HCT116 (cell line): ENCODE data around the gene EHD3. TPM values are rescaled to one million over a fixed set of nuclear protein-coding genes. Genes with fewer than 3 reads are reported as not detected.

Experiments used
- ATAC-seq: fragments of 200-7000 bp; cut with Tn5 transposase; 2 replicates; pipeline ENCODE4 v1.9.1; 2020; ENCODE audit warnings: mild to moderate bottlenecking, moderate library complexity
- BruUV-seq: library from RNA; stranded (reverse); fragments of 400-500 nt; replicated peaks from 2 replicates; lab custom pipeline; 2021; lab: Mats Ljungman, UMichigan
- CTCF ChIA-PET: fragments of 300-600 bp; sonication (Branson Sonifier 250); formaldehyde crosslinking; loops from one replicate; lab custom pipeline; 2021; ENCODE audit warnings: antibody characterized with exemption; lab: Charles Lee
- POLR2A ChIA-PET: fragments of 300-600, 350-600 bp; sonication (Branson Sonifier 250); formaldehyde crosslinking; loops from one replicate; lab custom pipeline; 2021; ENCODE audit warnings: antibody characterized with exemption; lab: Charles Lee
- RAD21 ChIA-PET, 2 experiments: fragments of 300-600 bp; sonication (Branson Sonifier 250); formaldehyde crosslinking; loops; one replicate each; lab custom pipeline; 2023; ENCODE audit warnings: low total read pairs in 2 of 2; ENCODE audit not compliant: uncharacterized antibody in 2 of 2, unreplicated experiment in 2 of 2, low non-redundant PET in 1 of 2; lab: Charles Lee
- DNase-seq: peaks from one replicate; pipeline ENCODE4 v3.0.0-alpha.2; 2010; ENCODE audit warnings: low read depth, low spot score
- H2AFZ ChIP-seq: fragments of 200-600 bp; shearing (Covaris generic), sonication (generic); 2 replicates; pipeline ENCODE4 v1.6.1; 2017; ENCODE audit warnings: low read depth, mixed run types, mixed read lengths, antibody characterized with exemption, low read length; ENCODE audit not compliant: poor library complexity, severe bottlenecking
- H3K27ac ChIP-seq: 2 replicates; pipeline ENCODE4 v1.5.1; 2012; ENCODE audit warnings: low read depth, low read length
- H3K27me3 ChIP-seq: fragments of 200-600 bp; sonication (generic); 2 replicates; pipeline ENCODE4 v1.6.1; 2016; ENCODE audit warnings: mixed run types, low read length, mixed read lengths; ENCODE audit not compliant: insufficient read depth
- H3K36me3 ChIP-seq, 2 experiments: fragments of 200-500 bp in 1 of 2; fragments of 200-600 bp in 1 of 2; sonication (Bioruptor generic) in 1 of 2; sonication (generic) in 1 of 2; 2 replicates each; pipeline versions ENCODE4 v1.5.1 to v1.6.1; 2014 to 2016; ENCODE audit warnings: low read length in 2 of 2, inconsistent platforms in 1 of 2, mixed read lengths in 1 of 2, mixed run types in 1 of 2; ENCODE audit not compliant: insufficient read depth in 2 of 2, control insufficient read depth in 1 of 2
- H3K4me1 ChIP-seq, 2 experiments: fragments of 200-600 bp in 1 of 2; sonication (generic) in 1 of 2; 2 replicates each; pipeline versions ENCODE4 v1.5.1 to v1.6.1; 2012 to 2017; ENCODE audit warnings: low read length in 2 of 2, inconsistent platforms in 1 of 2, mild to moderate bottlenecking in 1 of 2, mixed read lengths in 1 of 2, mixed run types in 1 of 2, moderate library complexity in 1 of 2; ENCODE audit not compliant: insufficient read depth in 2 of 2, control insufficient read depth in 1 of 2
- H3K4me2 ChIP-seq: fragments of 200-600 bp; sonication (generic); 2 replicates; pipeline ENCODE4 v1.6.1; 2017; ENCODE audit warnings: mixed run types, low read length, mixed read lengths
- H3K4me3 ChIP-seq, 2 experiments: fragments of 200-600 bp in 1 of 2; sonication (generic) in 1 of 2; replicated peaks in 1 of 2; 2 replicates each; pipeline ENCODE4 v1.5.1; 2011 to 2016; ENCODE audit warnings: low read length in 2 of 2, control low read depth in 1 of 2, low read depth in 1 of 2, mild to moderate bottlenecking in 1 of 2, mixed read lengths in 1 of 2, mixed run types in 1 of 2
- H3K79me2 ChIP-seq: fragments of 200-600 bp; sonication (generic); 2 replicates; pipeline ENCODE4 v1.6.1; 2017; ENCODE audit warnings: mild to moderate bottlenecking, mixed run types, low read length, moderate library complexity, mixed read lengths; ENCODE audit not compliant: insufficient read depth
- H3K9ac ChIP-seq: fragments of 200-600 bp; sonication (generic); 2 replicates; pipeline ENCODE4 v1.6.1; 2016; ENCODE audit warnings: low read length, mixed read lengths
- H3K9me2 ChIP-seq: fragments of 200-600 bp; sonication (generic), shearing (Covaris generic); 2 replicates; pipeline ENCODE4 v1.6.1; 2017; ENCODE audit warnings: mixed run types, mild to moderate bottlenecking, moderate library complexity; ENCODE audit not compliant: insufficient read depth
- H3K9me3 ChIP-seq, 2 experiments: fragments of 200-500 bp in 1 of 2; fragments of 200-600 bp in 1 of 2; sonication (Bioruptor generic) in 1 of 2; sonication (generic) in 1 of 2; 2 replicates each; pipeline ENCODE4 v1.6.1; 2014 to 2017; ENCODE audit warnings: low read length in 2 of 2, mixed read lengths in 2 of 2, inconsistent platforms in 1 of 2, low read depth in 1 of 2, mild to moderate bottlenecking in 1 of 2, mixed run types in 1 of 2, moderate library complexity in 1 of 2; ENCODE audit not compliant: control insufficient read depth in 1 of 2, insufficient read depth in 1 of 2
- H4K20me1 ChIP-seq: fragments of 200-600 bp; sonication (generic), shearing (Covaris generic); 2 replicates; pipeline ENCODE4 v1.6.1; 2017; ENCODE audit warnings: mixed run types, mild to moderate bottlenecking, moderate library complexity; ENCODE audit not compliant: insufficient read depth
- ATF3 ChIP-seq: IDR thresholded peaks from 2 replicates; pipeline ENCODE4 v1.6.1; 2012
- CTCF ChIP-seq, 3 experiments: fragments of 200-600 bp in 1 of 3; sonication (generic) in 1 of 3; IDR thresholded peaks in 2 of 3; conservative IDR thresholded peaks in 1 of 3; 2 replicates each; pipeline ENCODE4 v1.5.1; 2012 to 2017; ENCODE audit warnings: low read depth in 2 of 3, low read length in 2 of 3, antibody characterized with exemption in 1 of 3, borderline replicate concordance in 1 of 3, control low read depth in 1 of 3, mild to moderate bottlenecking in 1 of 3, mixed read lengths in 1 of 3, mixed run types in 1 of 3, moderate library complexity in 1 of 3; ENCODE audit not compliant: insufficient read depth in 1 of 3
- EGR1 ChIP-seq: IDR thresholded peaks from 2 replicates; pipeline ENCODE4 v1.6.1; 2012; ENCODE audit warnings: low read depth
- FOSL1 ChIP-seq: IDR thresholded peaks from 2 replicates; pipeline ENCODE4 v1.6.1; 2012; ENCODE audit warnings: low read depth
- MAX ChIP-seq: IDR thresholded peaks from 2 replicates; pipeline ENCODE4 v1.6.1; 2012
- POLR2A ChIP-seq: IDR thresholded peaks from 2 replicates; pipeline ENCODE4 v1.7.0; 2011; ENCODE audit warnings: borderline replicate concordance; ENCODE audit not compliant: insufficient read depth, insufficient read length; ENCODE audit errors: extremely low read depth
- RAD21 ChIP-seq: IDR thresholded peaks from 2 replicates; pipeline ENCODE4 v1.6.1; 2012; ENCODE audit warnings: low read depth, mild to moderate bottlenecking
- SP1 ChIP-seq: IDR thresholded peaks from 2 replicates; pipeline ENCODE4 v1.6.1; 2012; ENCODE audit warnings: low read depth
- ZBTB33 ChIP-seq: IDR thresholded peaks from 2 replicates; pipeline ENCODE4 v1.6.1; 2011; ENCODE audit warnings: mild to moderate bottlenecking, low read length, moderate library complexity; ENCODE audit not compliant: insufficient replicate concordance; ENCODE audit errors: extremely low read depth
- intact Hi-C: fragments of 100-400 bp; cut with micrococcal nuclease; formaldehyde crosslinking; loops from 2 replicates; pipeline ENCODE4 v1.10.0; 2022
- total RNA-seq: library from RNA; stranded (reverse); gene quantifications from one replicate; pipeline ENCODE4 v1.2.1, GENCODE V29; 2021; ENCODE audit not compliant: unreplicated experiment

Gene EHD3
- total RNA-seq, 1 experiment from 2014 or later: not detected

GRCh38 chr2:31205186-31205585 is 28.8 kb upstream of the EHD3 start:
- no peaks in the 10 kb centered on the region for H3K4me1 ChIP-seq
- BruUV-seq: no TSS peak
- POLR2A ChIA-PET: no interaction called here
- H3K4me2 ChIP-seq: no peak overlapping the region
- TF ChIP-seq ATF3 (no peak), ZBTB33 (no peak), CTCF (IDR thresholded peaks at IDR 0.05 in 2 of 3, conservative IDR thresholded peaks at IDR 0.05 in 1 of 3; ENCODE audit: borderline replicate concordance in 1 of 3, insufficient read depth in 1 of 3, low read depth in 2 of 3, low read length in 2 of 3) (no peak), MAX (no peak), RAD21 (no peak), SP1 (no peak), EGR1 (no peak), FOSL1 (no peak), POLR2A (no peak)
- TF ChIP-seq, all 23 proteins: peak for 0
- no peak for DNase-seq
- intact Hi-C loops: no loop called here
- Histone ChIP-seq H3K27ac (no peak overlapping the region), H3K9me2 (no peaks in the 10 kb centered on the region), H3K4me3 (no peak overlapping the region), H3K9ac (no peak overlapping the region), H3K36me3 (no peaks in the 10 kb centered on the region), H3K79me2 (no peaks in the 10 kb centered on the region), H3K9me3 (no peaks in the 10 kb centered on the region), H4K20me1 (no peaks in the 10 kb centered on the region), H3K27me3 (peaks cover 19% of the 10 kb centered on the region; the same call in 1 of the 2 replicates), H2AFZ (no peak overlapping the region)
- ChIA-PET RAD21 (no interaction called here), CTCF (no interaction called here)
- ATAC-seq: no peak
